ENCODE data around the gene PIMREG. TPM values are rescaled to one million over a fixed set of nuclear protein-coding genes. Genes with fewer than 3 reads are reported as not detected.

Gene PIMREG, protein sequence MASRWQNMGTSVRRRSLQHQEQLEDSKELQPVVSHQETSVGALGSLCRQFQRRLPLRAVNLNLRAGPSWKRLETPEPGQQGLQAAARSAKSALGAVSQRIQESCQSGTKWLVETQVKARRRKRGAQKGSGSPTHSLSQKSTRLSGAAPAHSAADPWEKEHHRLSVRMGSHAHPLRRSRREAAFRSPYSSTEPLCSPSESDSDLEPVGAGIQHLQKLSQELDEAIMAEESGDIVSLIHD
- total RNA-seq: 8.8 and 20.2 TPM in 2 replicates

GRCh38 chr17:6443692-6444570 is at the start of gene PIMREG:
Gene PIMREG (plus strand): TSS chr17:6444455. CDS start chr17:6445111, 656 bp downstream.

GRCh38 chr17:6435051-6435450 is 9.2 kb upstream of the PIMREG start, which contains the start of gene AIPL1:
Gene AIPL1 (minus strand): TSS chr17:6435121. CDS start chr17:6435104, 17 bp downstream.

Other genes starting within 250 kb of the PIMREG start
- gene AIPL1, start 9.3 kb upstream of the PIMREG start, total RNA-seq: not detected in 2 replicates
- gene PITPNM3, start 112.1 kb downstream of the PIMREG start, total RNA-seq: 2.2 and 2.7 TPM in 2 replicates
- gene KIAA0753, start 196.3 kb downstream of the PIMREG start, total RNA-seq: 9.9 and 13.5 TPM in 2 replicates
- gene TXNDC17, start 196.6 kb downstream of the PIMREG start, total RNA-seq: 102 and 157 TPM in 2 replicates
- 10.3 and 12.9 TPM in 2 replicates for gene MED31, start 207.2 kb downstream of the PIMREG start, total RNA-seq
- gene C17orf100, start 207.3 kb downstream of the PIMREG start, total RNA-seq: 0.18 and 0.38 TPM in 2 replicates

All from endothelial cell of coronary artery (primary cell).